Tibial artery (tissue), 4 donors: Measurements from ENCODE around the gene MAB21L3.

Experiments
- DNase-seq, 2 donors: peaks; one replicate each; pipeline ENCODE4 v3.0.0-alpha.2; 2019
- H3K27ac ChIP-seq, 2 donors: fragments of 200-600 bp; sonication (generic) in 1 of 2; 1 replicate in 1 of 2; 2 replicates in 1 of 2; pipeline ENCODE4 v1.5.1; 2018 to 2019; ENCODE audit warnings: mild to moderate bottlenecking in 1 of 2
- H3K27me3 ChIP-seq, 2 donors: fragments of 200-600 bp; sonication (generic) in 1 of 2; one replicate each; pipeline versions ENCODE4 v1.5.1 to v1.6.0; 2016 to 2019
- H3K36me3 ChIP-seq, 3 donors: fragments of 200-600 bp; sonication (generic) in 2 of 3; one replicate each; pipeline ENCODE4 v1.5.1; 2016 to 2019; ENCODE audit warnings: mild to moderate bottlenecking in 2 of 3
- H3K4me1 ChIP-seq, 4 donors: fragments of 200-600 bp; sonication (generic) in 2 of 4; 1 replicate in 3 of 4; 2 replicates in 1 of 4; pipeline ENCODE4 v1.5.1; 2016 to 2019
- H3K4me3 ChIP-seq, 2 donors: fragments of 200-600 bp; sonication (generic) in 1 of 2; 1 replicate in 1 of 2; 2 replicates in 1 of 2; pipeline ENCODE4 v1.5.1; 2018 to 2019; ENCODE audit warnings: mild to moderate bottlenecking in 2 of 2
- H3K9me3 ChIP-seq, 3 donors: fragments of 200-600 bp; sonication (generic) in 1 of 3; one replicate each; pipeline ENCODE4 v1.5.1; 2016 to 2019
- intact Hi-C: fragments of 100-400 bp; cut with DNase I; formaldehyde crosslinking; loops from one replicate; pipeline ENCODE4 v1.15.0; 2023; ENCODE audit warnings: low total_unique reads
- TF ChIP-seq, protein P1 (sequence below), 2 experiments: fragments of 200-600 bp in 1 of 2; fragments of 450-650 bp in 1 of 2; IDR thresholded peaks; one replicate each; pipeline ENCODE4 v1.5.1; 2017 to 2019; ENCODE audit warnings: antibody characterized with exemption in 2 of 2, mild to moderate bottlenecking in 1 of 2, moderate library complexity in 1 of 2

Gene MAB21L3

DNA sequence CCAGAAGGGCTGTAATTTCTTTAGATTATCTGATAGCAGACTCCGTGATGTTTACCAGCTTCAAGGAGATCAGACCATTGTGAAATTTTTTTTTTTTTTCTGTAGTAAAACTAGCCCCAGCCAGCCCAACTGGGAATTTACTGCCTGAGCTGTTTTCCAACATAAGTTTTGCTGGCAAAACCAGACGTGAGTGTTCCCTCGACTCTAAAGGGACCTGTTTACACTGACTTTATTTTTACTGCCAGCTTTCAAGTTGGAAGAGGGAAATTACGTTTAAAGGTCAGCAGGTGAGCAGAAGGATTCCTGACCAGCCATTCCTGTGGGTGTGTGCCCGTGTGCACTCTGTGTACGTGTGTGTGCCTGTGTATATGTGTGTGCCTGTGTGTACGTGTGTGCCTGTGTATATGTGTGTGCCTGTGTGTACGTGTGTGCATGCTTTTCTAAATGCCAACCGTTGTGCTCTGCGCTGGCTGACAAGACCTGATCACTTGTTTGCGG, 374 bp downstream of the MAB21L3 start:
- H3K36me3 ChIP-seq, result no peaks in the 10 kb centered on the region
- H3K4me3 ChIP-seq, result no peak overlapping the region
- TF ChIP-seq, protein P1, sequence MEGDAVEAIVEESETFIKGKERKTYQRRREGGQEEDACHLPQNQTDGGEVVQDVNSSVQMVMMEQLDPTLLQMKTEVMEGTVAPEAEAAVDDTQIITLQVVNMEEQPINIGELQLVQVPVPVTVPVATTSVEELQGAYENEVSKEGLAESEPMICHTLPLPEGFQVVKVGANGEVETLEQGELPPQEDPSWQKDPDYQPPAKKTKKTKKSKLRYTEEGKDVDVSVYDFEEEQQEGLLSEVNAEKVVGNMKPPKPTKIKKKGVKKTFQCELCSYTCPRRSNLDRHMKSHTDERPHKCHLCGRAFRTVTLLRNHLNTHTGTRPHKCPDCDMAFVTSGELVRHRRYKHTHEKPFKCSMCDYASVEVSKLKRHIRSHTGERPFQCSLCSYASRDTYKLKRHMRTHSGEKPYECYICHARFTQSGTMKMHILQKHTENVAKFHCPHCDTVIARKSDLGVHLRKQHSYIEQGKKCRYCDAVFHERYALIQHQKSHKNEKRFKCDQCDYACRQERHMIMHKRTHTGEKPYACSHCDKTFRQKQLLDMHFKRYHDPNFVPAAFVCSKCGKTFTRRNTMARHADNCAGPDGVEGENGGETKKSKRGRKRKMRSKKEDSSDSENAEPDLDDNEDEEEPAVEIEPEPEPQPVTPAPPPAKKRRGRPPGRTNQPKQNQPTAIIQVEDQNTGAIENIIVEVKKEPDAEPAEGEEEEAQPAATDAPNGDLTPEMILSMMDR (IDR thresholded peaks at IDR 0.05), result no peak
- H3K4me1 ChIP-seq, result no peaks in the 10 kb centered on the region
- no peaks in the 10 kb centered on the region for H3K9me3 ChIP-seq
- no peak overlapping the region for H3K27ac ChIP-seq
- no peak for DNase-seq
- intact Hi-C loops, result no loop called here
- no peaks in the 10 kb centered on the region for H3K27me3 ChIP-seq

DNA sequence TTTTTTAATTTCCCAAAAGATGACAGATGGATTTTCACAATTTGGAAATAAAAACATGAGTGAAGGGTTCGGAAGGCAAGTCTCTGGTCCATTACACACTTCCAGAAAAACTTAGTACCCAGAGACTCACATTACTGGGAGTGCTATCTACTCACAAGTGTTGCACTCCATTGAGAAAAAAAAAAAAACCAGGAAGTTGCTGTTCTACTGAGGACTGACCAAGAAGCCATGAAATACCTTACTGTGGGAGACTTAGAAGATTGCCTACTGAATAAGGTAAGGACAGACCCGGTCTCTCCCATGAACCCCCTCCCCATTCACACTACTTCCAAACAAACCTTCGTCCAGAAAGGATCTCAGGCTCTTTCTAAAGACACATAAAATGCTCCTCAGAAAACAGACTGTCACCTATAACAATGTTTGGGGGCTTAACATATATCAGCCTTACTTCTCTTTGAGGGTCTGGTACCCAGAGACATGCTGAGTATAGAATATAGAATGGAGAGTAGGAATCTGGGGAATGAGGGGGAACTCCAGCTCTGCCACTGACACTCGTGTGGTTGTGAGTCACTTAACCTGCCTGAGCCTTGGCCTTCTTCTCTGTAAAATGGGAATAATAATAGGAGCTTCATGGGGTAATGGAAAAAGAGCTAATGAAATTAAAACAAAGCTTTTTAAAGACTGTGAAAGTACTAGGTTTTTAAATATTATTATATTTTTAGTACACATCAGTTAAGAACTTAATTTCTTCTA, 1.4 kb downstream of the MAB21L3 start:
- Histone ChIP-seq H3K4me1 (no peaks in the 10 kb centered on the region), H3K36me3 (no peaks in the 10 kb centered on the region), H3K27ac (no peak overlapping the region), H3K27me3 (no peaks in the 10 kb centered on the region), H3K4me3 (no peak overlapping the region), H3K9me3 (no peaks in the 10 kb centered on the region)
- TF ChIP-seq, protein P1 (IDR thresholded peaks at IDR 0.05), result no peak
- DNase-seq, result no peak
- intact Hi-C loops, result no loop called here

DNA sequence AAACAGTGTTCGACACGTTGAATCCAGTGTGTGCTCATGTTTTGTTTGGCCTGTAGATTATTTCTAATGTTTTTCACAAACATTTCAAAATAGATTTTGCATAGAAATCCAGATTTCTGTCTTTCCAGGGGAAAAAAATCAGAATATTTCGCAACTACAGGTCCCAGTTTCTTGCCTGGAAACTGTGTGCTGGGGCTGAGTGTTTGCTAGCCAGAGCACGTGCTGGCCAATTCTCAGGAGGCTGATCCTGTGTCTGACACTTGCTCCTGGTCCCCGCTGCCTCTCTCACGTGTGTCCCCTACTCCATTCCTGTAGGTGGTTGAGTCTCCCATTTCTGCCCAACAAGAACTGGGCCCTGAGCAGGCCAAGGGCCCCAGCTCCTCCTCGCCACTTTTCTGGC, 2.4 kb downstream of the MAB21L3 start:
- intact Hi-C loops, result no loop called here
- no peak for DNase-seq
- Histone ChIP-seq H3K27me3 (no peaks in the 10 kb centered on the region), H3K4me3 (no peak overlapping the region), H3K36me3 (no peaks in the 10 kb centered on the region), H3K4me1 (no peaks in the 10 kb centered on the region), H3K9me3 (no peaks in the 10 kb centered on the region), H3K27ac (no peak overlapping the region)
- TF ChIP-seq, protein P1 (IDR thresholded peaks at IDR 0.05), result no peak

DNA sequence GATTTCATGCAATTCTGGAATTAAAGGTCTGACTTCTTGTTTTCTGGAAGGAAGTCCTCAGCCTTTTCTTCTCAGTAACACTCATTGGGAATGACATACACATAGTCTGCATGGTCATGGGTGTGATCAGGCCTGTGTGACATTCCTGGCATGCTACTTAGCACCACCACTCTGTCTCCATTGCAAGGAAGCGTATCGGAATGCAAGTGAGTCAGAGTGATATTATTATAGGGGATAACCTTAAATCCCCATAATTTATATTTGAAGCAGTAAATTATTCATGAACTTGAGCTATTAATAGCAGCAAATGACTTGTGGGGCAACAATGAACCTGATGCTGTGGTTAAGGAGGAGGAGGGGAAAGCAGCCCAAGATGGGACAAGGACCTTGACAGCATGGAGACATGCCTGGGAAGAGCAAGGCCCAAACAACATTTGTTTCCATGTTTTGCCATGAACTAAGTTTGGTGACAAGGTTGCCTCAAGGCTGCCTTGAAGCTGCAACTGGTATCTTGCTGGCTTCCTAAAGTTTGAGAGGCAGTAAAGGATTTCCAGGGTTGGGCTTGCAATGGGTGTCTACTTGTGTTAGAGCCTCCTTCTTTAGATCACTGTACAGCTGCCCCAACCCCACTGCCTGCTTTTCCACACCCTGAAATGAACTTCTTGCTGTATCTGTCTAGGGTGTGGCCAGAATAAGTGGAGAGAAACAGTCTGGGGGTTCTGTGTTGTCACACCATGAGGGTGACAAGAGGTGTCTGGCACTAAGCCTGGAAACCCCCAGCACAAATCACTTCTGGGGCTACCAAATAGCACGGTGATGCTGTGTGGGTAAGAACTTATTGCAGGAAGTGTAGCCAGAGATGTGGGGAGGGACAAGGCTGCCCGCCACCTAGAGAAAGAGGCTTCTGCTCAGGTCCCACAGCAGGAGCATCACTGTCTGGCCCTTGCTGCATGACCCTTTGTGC, 4.6 kb downstream of the MAB21L3 start:
- Histone ChIP-seq H3K4me3 (no peak overlapping the region), H3K9me3 (no peaks in the 10 kb centered on the region), H3K27ac (no peak overlapping the region), H3K36me3 (no peaks in the 10 kb centered on the region), H3K27me3 (no peaks in the 10 kb centered on the region), H3K4me1 (no peaks in the 10 kb centered on the region)
- TF ChIP-seq, protein P1 (IDR thresholded peaks at IDR 0.05), result no peak
- no peak for DNase-seq
- intact Hi-C loops, result no loop called here

DNA sequence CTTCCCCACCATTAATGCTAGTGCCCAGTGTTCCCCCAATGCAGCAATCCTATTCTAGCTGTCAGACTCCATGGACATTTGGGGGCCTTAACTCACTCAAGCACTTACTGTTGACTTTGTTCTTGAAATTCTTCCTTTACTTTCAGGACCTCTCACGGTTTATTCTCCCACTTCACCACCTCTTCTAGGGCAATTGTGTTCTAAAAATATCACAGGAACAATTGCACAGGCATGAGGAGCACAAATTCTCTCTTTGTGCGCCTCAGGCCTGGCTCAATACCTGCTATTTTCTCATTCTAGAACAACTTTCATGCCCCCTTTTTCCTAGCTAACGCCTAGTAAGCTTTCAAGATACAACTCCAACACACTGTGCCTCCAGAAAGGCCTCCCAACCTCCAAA, 7.3 kb downstream of the MAB21L3 start:
- no peak overlapping the region for H3K4me3 ChIP-seq
- TF ChIP-seq, protein P1 (IDR thresholded peaks at IDR 0.05), result no peak
- no peak for DNase-seq
- no peaks in the 10 kb centered on the region for H3K27me3 ChIP-seq
- intact Hi-C loops, result no loop called here
- H3K27ac ChIP-seq, result no peak overlapping the region
- no peaks in the 10 kb centered on the region for H3K36me3 ChIP-seq
- H3K9me3 ChIP-seq, result no peaks in the 10 kb centered on the region
- no peaks in the 10 kb centered on the region for H3K4me1 ChIP-seq
